ENCODE data around the gene SND1. TPM values are rescaled to one million over a fixed set of nuclear protein-coding genes. Genes with fewer than 3 reads are reported as not detected.

Gene SND1
- total RNA-seq, 1 donor from 2014 or later: 232 TPM

- no peak overlapping the region for H3K4me3 ChIP-seq (ENCODE audit: low read depth, low read length)
- no peak for FAIRE-seq
- TF ChIP-seq CTCF (IDR thresholded peaks at IDR 0.05; ENCODE audit: insufficient read depth, low read length, severe bottlenecking): no peak
- H3K36me3 ChIP-seq (ENCODE audit: control insufficient read depth, insufficient read depth, low read length): peaks cover 3% of the 10 kb centered on the region
- no peak for DNase-seq (ENCODE audit: low read depth)
- no peaks in the 10 kb centered on the region for H3K27me3 ChIP-seq (ENCODE audit: control insufficient read depth, insufficient read depth, low read length)
Measured at GRCh38 chr7:128011131-128011661, 359.2 kb downstream of the SND1 start.

GRCh38 chr7:128014811-128015210 is 362.8 kb downstream of the SND1 start:
- TF ChIP-seq CTCF (IDR thresholded peaks at IDR 0.05; ENCODE audit: insufficient read depth, low read length, severe bottlenecking): no peak
- Histone ChIP-seq H3K4me3 (ENCODE audit: low read depth, low read length) (no peak overlapping the region), H3K36me3 (ENCODE audit: control insufficient read depth, insufficient read depth, low read length) (peaks cover 3% of the 10 kb centered on the region), H3K27me3 (ENCODE audit: control insufficient read depth, insufficient read depth, low read length) (no peaks in the 10 kb centered on the region)
- DNase-seq (ENCODE audit: low read depth) (peak; percentile 75), FAIRE-seq (peak; percentile 7)

- TF ChIP-seq CTCF (IDR thresholded peaks at IDR 0.05; ENCODE audit: insufficient read depth, low read length, severe bottlenecking): peak; percentile 41
- H3K27me3 ChIP-seq (ENCODE audit: control insufficient read depth, insufficient read depth, low read length): no peaks in the 10 kb centered on the region
- no peak overlapping the region for H3K4me3 ChIP-seq (ENCODE audit: low read depth, low read length)
- DNase-seq (ENCODE audit: low read depth): peak; percentile 29
- peaks cover under 1% of the 10 kb centered on the region for H3K36me3 ChIP-seq (ENCODE audit: control insufficient read depth, insufficient read depth, low read length)
- no peak for FAIRE-seq
Measured at GRCh38 chr7:128017460-128017859, 365.5 kb downstream of the SND1 start.

- H3K36me3 ChIP-seq (ENCODE audit: control insufficient read depth, insufficient read depth, low read length): no peaks in the 10 kb centered on the region
- no peak for TF ChIP-seq CTCF (IDR thresholded peaks at IDR 0.05; ENCODE audit: insufficient read depth, low read length, severe bottlenecking)
- no peak overlapping the region for H3K4me3 ChIP-seq (ENCODE audit: low read depth, low read length)
- peak; percentile 92 for DNase-seq (ENCODE audit: low read depth)
- no peak for FAIRE-seq
- H3K27me3 ChIP-seq (ENCODE audit: control insufficient read depth, insufficient read depth, low read length): no peaks in the 10 kb centered on the region
Measured at GRCh38 chr7:128017862-128018845, 366.2 kb downstream of the SND1 start.

- no peak overlapping the region for H3K4me3 ChIP-seq (ENCODE audit: low read depth, low read length)
- no peaks in the 10 kb centered on the region for H3K36me3 ChIP-seq (ENCODE audit: control insufficient read depth, insufficient read depth, low read length)
- no peak for FAIRE-seq
- no peak for TF ChIP-seq CTCF (IDR thresholded peaks at IDR 0.05; ENCODE audit: insufficient read depth, low read length, severe bottlenecking)
- DNase-seq (ENCODE audit: low read depth): no peak
- no peaks in the 10 kb centered on the region for H3K27me3 ChIP-seq (ENCODE audit: control insufficient read depth, insufficient read depth, low read length)
Measured at GRCh38 chr7:128019288-128019687, 367.3 kb downstream of the SND1 start.

Measured in bronchial epithelial cell (primary cell).